ENCODE results near the gene ID1. TPM values are rescaled to one million over a fixed set of nuclear protein-coding genes. Genes with fewer than 3 reads are reported as not detected.
"Not testable (repeated sequence)": the region's sequence is repeated elsewhere in the genome, so short reads cannot be mapped to it uniquely, and the experiment has no call there.

Gene ID1
- total RNA-seq, 1 donor, result 98.9 TPM

DNA sequence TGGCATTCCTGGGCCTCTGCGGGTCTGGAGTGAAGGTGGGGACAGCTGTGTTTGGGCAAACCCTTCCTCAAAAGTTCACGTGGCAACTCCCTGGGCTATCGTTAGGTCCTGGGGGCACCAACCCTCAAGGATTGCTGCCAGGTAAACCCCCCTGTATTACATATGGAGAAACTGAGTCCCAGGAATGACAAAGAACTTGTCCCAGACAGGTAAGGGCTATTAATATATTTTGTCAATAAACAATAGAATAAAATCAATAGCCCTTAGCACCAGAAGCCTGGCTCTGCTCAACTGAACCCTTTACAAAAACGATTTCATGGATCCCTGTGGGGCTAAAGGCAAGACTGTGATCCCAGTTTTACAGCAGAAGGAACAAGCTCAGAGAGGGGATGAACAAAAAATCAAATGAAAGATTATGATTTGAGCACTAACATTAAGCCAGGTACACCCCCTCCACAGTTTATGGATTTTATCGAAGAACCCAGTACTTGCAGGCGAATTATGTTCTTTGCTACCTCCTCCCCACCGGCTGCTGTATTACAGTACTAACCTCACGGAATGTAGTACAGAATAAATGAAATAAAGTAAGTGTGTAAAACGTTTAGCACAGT, 2.7 kb downstream of the ID1 start:
- H3K4me3 ChIP-seq (ENCODE audit: low read depth, low read length), result peak overlapping the region; percentile 95
- TF ChIP-seq, protein P1, sequence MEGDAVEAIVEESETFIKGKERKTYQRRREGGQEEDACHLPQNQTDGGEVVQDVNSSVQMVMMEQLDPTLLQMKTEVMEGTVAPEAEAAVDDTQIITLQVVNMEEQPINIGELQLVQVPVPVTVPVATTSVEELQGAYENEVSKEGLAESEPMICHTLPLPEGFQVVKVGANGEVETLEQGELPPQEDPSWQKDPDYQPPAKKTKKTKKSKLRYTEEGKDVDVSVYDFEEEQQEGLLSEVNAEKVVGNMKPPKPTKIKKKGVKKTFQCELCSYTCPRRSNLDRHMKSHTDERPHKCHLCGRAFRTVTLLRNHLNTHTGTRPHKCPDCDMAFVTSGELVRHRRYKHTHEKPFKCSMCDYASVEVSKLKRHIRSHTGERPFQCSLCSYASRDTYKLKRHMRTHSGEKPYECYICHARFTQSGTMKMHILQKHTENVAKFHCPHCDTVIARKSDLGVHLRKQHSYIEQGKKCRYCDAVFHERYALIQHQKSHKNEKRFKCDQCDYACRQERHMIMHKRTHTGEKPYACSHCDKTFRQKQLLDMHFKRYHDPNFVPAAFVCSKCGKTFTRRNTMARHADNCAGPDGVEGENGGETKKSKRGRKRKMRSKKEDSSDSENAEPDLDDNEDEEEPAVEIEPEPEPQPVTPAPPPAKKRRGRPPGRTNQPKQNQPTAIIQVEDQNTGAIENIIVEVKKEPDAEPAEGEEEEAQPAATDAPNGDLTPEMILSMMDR (IDR thresholded peaks at IDR 0.05; ENCODE audit: insufficient read depth, low read length), result no peak
- peak; percentile 39 for DNase-seq (ENCODE audit: low read depth)

DNA sequence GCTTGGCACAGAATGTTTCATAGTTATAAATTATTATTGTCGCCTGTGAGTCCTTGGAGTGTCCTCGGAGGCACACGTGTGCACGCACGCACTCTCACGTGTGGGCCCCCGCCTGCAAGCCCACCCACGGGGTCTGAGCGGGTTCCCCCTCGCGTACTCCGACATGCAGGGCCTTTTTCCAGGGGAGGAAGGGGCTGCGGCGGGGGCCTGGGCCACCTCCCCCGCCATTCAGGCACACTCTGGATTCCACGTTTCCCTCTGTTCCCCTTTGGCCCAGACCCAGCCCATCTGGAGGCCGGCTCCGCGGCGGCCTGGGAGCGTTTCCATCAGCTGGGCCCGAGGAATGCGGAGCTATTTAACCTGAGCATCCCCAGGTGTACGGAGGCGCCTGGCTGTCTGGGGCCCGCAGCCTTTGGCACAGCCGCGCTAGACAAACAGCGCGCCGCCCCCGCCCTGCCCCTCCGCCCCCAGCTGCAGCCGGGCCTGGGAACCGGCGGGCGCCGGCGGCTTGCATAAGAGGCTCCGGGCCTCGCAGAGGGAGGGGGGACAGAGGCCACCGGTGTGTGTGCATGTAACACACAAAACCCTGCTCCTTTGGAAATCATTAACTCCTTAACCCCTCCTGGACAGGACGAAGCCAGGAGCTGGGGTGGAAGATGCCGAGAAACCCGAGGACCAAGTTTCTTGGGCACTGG, 3.3 kb downstream of the ID1 start:
- DNase-seq (ENCODE audit: low read depth), result peak; percentile 63
- TF ChIP-seq, protein P1 (IDR thresholded peaks at IDR 0.05; ENCODE audit: insufficient read depth, low read length), result no peak
- H3K4me3 ChIP-seq (ENCODE audit: low read depth, low read length), result peak overlapping the region; percentile 33

DNA sequence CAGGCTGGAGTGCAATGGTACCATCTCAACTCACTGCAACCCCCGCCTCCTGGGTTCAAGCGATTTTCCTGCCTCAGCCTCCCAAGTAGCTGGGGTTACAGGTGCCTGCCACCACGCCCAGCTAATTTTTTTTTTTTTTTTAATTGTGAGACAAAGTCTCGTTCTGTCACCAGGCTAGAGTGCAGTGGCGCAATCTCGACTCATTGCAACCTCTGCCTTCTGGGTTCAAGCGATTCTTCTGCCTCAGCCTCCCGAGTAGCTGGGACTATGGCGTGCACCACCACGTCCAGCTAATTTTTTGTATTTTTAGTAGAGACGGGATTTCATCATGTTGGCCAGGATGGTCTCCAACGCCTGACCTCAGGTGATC, 7.2 kb downstream of the ID1 start:
- DNase-seq (ENCODE audit: low read depth), result not testable (repeated sequence)

DNA sequence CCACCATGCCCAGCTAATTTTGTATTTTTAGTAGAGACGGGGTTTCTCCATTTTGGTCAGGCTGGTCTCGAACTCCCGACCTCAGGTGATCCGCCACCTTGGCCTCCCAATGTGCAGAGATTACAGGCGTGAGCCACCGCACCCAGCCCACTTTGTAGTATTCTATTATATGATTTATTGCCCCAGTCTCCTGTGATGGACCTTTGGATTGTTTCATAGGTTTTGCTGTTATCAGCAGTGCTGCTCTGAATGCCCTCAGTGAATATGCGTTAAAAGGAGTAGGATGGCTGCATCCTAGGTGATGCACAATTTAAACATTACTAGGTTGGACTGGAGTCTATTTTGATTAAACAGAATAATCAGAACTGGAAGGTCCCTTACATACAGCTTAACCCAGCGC, 10.3 kb downstream of the ID1 start:
- TF ChIP-seq, protein P1 (IDR thresholded peaks at IDR 0.05; ENCODE audit: insufficient read depth, low read length), result no peak
- no peak for DNase-seq (ENCODE audit: low read depth)
- no peak overlapping the region for H3K4me3 ChIP-seq (ENCODE audit: low read depth, low read length)

More for the DNA sequence above, 7.2 kb downstream of the ID1 start:
- not testable (repeated sequence) for H3K4me3 ChIP-seq (ENCODE audit: low read depth, low read length)

DNA sequence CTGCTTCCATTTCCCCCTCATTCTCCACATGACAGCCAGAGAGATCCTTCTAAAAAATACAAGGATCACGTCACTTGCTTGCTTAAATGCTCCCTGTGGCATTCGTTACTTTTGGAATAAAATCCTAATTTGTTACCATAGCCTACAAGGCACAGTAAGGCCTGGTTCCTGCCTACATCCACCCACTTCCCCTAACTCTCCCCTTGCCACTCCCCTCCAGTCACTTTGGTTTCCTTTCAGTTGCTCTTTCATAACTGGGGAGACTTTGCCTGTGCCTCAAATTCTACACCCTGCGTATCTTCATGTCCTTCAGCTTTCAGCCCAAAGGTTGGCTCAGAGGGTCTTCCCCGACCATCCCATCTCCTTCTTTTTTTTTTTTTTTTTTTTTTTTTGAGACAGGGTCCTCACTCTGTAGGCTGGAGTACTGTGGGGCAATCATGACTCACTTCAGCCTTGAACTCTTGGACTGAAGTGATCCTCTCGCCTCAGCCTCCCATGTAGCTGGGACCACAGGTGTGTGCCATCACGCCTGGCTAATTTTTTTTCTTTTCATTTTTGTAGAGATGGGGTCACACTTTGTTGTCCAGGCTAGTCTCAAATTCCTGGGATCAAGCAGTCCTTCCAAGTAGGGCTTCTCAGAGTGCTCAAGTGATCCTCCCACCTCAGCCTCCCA, 12.5 kb downstream of the ID1 start:
- TF ChIP-seq, protein P1 (IDR thresholded peaks at IDR 0.05; ENCODE audit: insufficient read depth, low read length), result no peak
- no peak overlapping the region for H3K4me3 ChIP-seq (ENCODE audit: low read depth, low read length)
- DNase-seq (ENCODE audit: low read depth), result no peak

DNA sequence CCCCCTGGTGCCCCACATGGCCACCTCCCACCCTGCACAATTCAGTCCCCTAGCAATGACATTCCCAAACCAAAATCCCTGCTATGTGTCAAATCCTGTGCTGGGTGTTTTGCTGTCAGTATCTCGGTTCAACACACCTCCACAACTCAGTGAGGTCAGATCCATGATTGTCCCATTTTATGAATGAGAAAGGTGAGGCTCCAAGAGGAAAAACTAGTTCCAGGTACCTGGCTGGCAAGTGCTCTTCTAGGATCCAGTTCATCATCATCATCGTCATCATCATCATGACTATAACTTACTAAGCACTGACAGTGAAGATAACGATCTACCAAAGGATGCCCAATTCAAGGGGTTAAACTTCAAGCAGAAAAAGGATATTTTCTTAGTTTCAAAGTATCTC, 15.2 kb downstream of the ID1 start:
- no peak overlapping the region for H3K4me3 ChIP-seq (ENCODE audit: low read depth, low read length)
- no peak for DNase-seq (ENCODE audit: low read depth)
- TF ChIP-seq, protein P1 (IDR thresholded peaks at IDR 0.05; ENCODE audit: insufficient read depth, low read length), result no peak

DNA sequence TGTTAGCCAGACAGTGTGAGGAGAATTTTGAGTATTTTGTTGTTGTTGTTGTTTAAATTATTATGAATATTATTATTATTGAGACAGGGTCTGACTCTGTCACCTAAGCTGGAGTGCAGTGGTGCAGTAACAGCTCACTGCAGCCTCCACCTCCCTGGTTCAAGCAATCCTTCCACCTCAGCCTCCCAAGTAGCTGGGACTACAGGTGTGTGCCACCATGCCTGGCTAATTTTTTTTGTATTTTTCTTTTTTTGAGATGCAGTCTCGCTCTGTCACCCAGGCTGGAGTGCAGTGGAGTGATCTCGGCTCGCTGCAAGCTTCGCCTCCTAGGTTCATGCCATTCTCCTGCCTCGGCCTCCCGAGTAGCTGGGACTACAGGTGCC, 18.0 kb downstream of the ID1 start:
- not testable (repeated sequence) for H3K4me3 ChIP-seq (ENCODE audit: low read depth, low read length); DNase-seq (ENCODE audit: low read depth)

DNA sequence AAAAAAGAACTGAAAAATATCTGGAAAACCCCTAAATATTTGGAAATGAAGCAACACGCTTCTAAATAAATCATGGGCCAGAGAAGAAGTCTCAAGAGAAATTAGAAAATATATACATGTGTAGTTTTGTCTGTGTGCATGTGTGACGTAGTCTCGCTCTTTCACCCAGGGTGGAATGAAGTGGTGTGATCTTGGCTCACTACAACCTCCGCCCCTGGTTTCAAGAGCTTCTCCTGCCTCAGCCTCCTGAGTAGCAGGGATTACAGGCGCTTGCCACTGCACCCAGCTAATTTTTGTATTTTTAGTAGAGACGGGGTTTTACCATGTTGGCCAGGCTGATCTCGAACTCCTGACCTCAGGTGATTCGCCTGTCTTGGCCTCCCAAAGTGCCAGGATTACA, 21.4 kb downstream of the ID1 start:
- not testable (repeated sequence) for H3K4me3 ChIP-seq (ENCODE audit: low read depth, low read length); DNase-seq (ENCODE audit: low read depth)

DNA sequence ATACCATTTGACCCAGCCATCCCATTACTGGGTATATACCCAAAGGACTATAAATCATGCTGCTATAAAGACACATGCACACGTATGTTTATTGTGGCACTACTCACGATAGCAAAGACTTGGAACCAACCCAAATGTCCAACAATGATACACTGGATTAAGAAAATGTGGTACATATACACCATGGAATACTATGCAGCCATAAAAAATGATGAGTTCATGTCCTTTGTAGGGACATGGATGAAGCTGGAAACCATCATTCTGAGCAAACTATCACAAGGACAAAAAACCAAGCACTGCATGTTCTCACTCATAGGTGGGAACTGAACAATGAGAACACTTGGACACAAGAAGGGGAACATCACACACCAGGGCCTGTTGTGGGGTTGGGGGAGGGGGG, 23.0 kb downstream of the ID1 start:
- H3K4me3 ChIP-seq (ENCODE audit: low read depth, low read length); DNase-seq (ENCODE audit: low read depth): not testable (repeated sequence)
